Measurements from ENCODE around the gene SPHK1.

GRCh38 chr17:76363107-76363842 lies 21.1 kb upstream of the SPHK1 start:
- no peak for TF ChIP-seq CTCF (IDR thresholded peaks at IDR 0.05)
- TF ChIP-seq ZFX (IDR thresholded peaks at IDR 0.05; ENCODE audit: borderline replicate concordance): no peak

All from 22Rv1 (cell line).